ENCODE measurements around the gene CLASRP.

DNA sequence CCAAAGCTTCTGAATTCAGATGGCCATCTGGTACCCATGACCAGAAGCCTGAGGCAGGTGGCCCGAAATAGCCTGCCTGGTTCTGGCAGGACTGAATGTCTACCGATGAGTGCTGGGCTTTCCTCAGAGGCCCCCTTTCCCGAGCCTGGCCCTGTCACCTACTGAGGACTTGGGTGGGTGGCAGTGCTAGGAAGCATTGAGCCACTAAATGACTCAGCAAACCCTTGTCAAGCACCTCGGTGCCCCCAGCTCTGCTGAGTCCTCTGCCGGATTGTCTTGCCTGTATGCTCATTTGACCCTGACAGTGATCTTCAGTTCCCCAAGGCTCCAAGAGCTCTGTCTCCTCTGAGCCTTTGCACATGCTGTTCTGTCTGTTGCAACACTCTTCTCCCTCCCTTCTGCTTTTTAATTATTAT, 72.0 kb downstream of the CLASRP start:
- TF ChIP-seq POLR2A (IDR thresholded peaks at IDR 0.05; ENCODE audit: low read length) (no peak), GATA1 (IDR thresholded peaks at IDR 0.05; ENCODE audit: low read depth, low read length) (no peak)

Measured in erythroblast (primary cell).